Measurements from ENCODE around the gene XPO5.
"Not testable (repeated sequence)": the region's sequence is repeated elsewhere in the genome, so short reads cannot be mapped to it uniquely, and the experiment has no call there.

The XPO5 gene

GRCh38 chr6:43575772-43576551 lies at the start of gene XPO5, which contains the start of gene POLH:
TSS of gene XPO5 (minus strand) at chr6:43576038. CDS start at chr6:43575864, 174 bp downstream.
TSS of gene POLH (plus strand) at chr6:43576185. CDS start at chr6:43582320, 6,135 bp downstream.
- DNase-seq, result peak; percentile 91 to 95

GRCh38 chr6:43625393-43625992 lies 49.7 kb upstream of the XPO5 start:
- DNase-seq, result no peak

- no peak for DNase-seq
Measured at GRCh38 chr6:43624786-43625288, 49.0 kb upstream of the XPO5 start.

- no peak for DNase-seq
Measured at GRCh38 chr6:43623880-43624785, 48.3 kb upstream of the XPO5 start.

- DNase-seq, result no peak
Measured at GRCh38 chr6:43622541-43622940, 46.7 kb upstream of the XPO5 start.

GRCh38 chr6:43621836-43622180 lies 46.0 kb upstream of the XPO5 start:
- DNase-seq, result no peak

GRCh38 chr6:43621078-43621835 lies 45.4 kb upstream of the XPO5 start:
- no peak for DNase-seq

- DNase-seq, result no peak
Measured at GRCh38 chr6:43616725-43617472, 41.1 kb upstream of the XPO5 start.

- DNase-seq, result no peak
Measured at GRCh38 chr6:43614396-43614730, 38.5 kb upstream of the XPO5 start.

- no peak for DNase-seq
Measured at GRCh38 chr6:43613721-43614395, 38.0 kb upstream of the XPO5 start.

GRCh38 chr6:43610431-43610830 lies 34.6 kb upstream of the XPO5 start:
- no peak for DNase-seq

- no peak for DNase-seq
Measured at GRCh38 chr6:43609402-43609801, 33.6 kb upstream of the XPO5 start.

GRCh38 chr6:43608807-43609206 lies 33.0 kb upstream of the XPO5 start:
- peak; percentile 35 to 46 for DNase-seq

GRCh38 chr6:43608310-43608763 lies 32.5 kb upstream of the XPO5 start:
- peak; percentile 39 to 86 for DNase-seq

GRCh38 chr6:43606019-43606418 lies 30.2 kb upstream of the XPO5 start:
- DNase-seq, result no peak

GRCh38 chr6:43604174-43604573 lies 28.3 kb upstream of the XPO5 start:
- no peak for DNase-seq

GRCh38 chr6:43600595-43600994 lies 24.8 kb upstream of the XPO5 start:
- DNase-seq, result no peak

- DNase-seq, result no peak
Measured at GRCh38 chr6:43593938-43594337, 18.1 kb upstream of the XPO5 start.

GRCh38 chr6:43589564-43589963 lies 13.7 kb upstream of the XPO5 start:
- not testable (repeated sequence) for DNase-seq

- DNase-seq, result no peak
Measured at GRCh38 chr6:43588194-43588593, 12.4 kb upstream of the XPO5 start.

All from inflammatory macrophage treated with lipopolysaccharide for 1 hour (primary cell).